GM21737 (cell line): Measurements from ENCODE around the gene NOTCH3.

Experiments used
- ATAC-seq: cut with Tn5 transposase; IDR thresholded peaks from one replicate; pipeline ENCODE4 v1.9.1; 2021; ENCODE audit warnings: mild to moderate bottlenecking, moderate library complexity; ENCODE audit not compliant: unreplicated experiment

The NOTCH3 gene

DNA sequence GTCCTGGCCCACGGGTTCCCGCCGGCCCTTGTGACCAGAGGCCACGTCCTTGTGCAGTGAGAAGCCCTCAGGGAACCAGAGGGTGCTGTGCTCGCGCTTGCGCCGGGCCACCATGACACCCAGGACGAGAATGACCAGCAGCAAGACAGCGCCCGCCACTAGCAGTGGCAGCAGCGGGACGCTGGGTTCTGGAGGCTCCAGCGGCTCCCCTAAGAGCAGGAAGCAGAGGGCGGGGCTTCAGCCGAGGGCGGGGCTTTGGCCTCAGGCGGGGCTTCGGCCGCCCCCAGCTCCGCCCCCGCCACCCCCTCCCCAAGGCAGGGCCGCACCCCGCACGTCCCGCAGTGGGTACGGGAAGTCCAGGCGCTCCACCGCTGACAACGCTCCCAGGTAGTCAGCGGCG is 30.4 kb downstream of the NOTCH3 start:
- ATAC-seq = no peak

DNA sequence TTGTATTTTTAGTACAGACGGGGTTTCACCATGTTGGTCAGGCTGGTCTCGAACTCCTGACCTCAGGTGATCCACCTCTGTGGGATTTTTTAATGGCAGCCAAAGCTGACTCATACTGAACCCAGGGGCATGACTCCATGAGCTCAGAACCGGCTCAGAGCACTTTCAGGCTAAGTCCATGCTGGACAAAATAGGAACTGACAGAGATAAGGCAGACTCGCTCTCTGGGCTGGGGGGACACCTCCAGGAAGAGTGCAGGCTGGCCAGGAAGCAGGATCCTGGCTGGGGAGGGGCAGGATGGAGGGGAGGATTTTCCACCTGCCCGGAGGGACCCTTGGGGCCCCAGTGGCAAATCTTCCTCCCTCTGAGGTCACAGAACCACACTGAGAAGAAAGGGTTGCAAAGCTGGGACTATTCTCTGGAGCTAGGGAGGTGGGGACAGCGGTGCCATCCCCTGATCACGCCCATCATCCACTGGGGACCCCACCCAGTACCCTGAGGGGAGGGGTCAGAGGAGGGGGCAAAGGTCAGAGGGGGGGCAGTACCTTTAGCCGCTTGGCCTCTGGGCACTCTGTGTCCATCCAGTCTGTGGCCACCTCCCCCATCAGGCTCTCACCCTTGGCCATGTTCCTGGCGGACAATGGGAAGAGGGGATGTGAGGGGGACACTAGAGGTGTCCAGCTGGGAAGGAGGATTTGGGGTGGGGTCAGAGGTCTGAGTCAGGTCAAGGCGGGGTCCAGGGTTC is 31.1 kb downstream of the NOTCH3 start:
- no peak for ATAC-seq

DNA sequence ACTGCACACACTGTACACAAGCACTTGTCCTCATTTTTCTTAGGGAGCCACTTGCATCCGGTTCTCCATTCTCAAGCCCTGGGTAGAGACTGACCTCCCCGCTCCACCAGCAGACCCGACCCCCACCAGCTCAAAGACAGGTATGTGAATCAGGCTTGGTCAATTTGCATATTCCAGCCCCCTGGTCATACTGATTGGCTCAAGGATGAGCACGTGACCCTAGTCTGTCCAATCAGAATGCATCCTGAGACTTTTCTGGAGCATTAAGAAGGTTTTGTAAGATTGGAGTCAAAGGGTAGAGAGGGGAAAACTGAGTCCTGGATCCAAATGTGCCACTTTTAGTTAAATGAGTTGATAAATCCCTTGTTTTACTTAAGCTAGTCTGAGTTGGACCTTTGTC is 34.1 kb downstream of the NOTCH3 start:
- ATAC-seq = no peak

DNA sequence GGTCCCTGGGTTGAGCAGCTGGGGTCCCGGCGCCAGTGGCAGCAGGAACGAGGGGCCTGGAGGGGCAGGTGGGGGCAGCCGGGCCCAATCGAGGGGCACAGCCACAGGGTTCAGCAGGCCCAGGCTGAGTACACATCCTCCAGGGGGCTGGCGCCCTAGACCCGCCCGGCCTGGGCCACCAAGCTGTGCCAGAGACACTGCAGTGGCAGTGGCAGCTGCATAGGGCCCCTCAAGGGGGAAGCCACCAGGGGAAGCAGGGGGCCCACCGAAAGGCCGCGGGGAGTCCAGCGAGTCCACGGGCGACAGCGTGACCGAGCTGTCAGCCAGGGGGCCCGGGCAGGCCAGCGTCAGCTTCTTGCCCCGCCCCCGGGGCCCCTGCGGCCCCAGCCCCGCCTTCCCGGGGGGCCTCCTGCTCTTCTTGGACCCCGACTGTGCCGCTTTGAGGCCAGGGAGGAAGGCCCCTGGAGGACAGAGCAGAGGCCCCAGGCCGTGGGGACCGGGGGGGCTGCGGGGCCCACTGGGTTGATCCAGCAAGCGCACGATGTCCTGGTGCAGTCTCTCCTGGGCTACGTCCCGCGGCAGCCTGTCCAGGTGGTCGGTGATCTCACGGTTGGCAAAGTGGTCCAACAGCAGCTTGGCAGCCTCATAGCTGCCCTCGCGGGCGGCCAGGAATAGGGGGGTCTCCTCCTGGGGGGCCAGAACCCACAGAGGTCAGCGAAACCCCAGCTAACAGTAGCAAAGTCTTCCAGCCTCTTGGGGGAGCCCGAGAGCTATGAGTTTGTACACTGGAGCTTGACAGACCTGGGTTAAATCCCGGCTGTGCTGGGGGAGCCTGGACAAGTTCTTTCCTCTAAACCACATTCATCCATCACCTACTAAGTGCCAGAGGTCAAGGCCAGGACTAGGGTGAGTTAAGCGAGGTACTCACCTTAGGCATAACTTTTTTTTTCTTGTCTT is 39.5 kb downstream of the NOTCH3 start:
- ATAC-seq = no peak

DNA sequence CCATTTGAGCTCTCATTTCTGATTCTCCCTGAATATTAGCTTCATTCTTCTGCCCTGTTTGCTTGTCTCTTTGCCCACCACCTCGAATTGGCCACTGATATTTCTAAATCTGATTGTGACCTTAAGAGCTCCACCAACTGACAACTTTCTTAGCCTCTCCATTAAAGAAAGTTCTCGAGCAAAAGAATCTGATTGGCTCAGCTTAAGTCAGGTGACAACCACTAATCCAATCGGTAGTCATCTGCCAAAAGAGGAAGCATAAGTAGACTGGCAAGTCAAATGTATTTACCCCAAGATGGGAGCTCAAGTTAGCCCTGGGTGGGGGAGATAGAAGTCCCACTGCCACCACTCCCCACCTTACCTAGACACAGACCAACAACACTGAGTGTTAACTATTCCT is 41.5 kb downstream of the NOTCH3 start:
- no peak for ATAC-seq

DNA sequence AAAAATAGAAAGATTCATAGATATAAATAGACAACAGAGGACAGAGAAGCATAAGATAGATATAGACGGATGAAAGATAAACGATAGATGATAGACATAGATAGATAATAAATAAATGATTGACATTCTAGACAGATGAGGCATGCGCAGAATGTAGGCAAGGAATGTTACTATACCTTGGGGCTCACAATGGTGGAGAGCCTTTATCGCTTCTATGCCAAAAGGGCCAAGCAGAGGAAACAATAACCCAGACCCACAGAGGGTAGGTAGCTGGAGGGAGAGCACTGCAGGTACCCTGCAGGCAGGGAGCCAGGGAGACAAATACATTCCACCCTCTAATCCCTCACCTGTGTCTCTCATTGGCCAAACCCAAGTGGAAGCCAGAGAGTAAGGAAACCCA is 44.4 kb downstream of the NOTCH3 start:
- ATAC-seq = no peak

DNA sequence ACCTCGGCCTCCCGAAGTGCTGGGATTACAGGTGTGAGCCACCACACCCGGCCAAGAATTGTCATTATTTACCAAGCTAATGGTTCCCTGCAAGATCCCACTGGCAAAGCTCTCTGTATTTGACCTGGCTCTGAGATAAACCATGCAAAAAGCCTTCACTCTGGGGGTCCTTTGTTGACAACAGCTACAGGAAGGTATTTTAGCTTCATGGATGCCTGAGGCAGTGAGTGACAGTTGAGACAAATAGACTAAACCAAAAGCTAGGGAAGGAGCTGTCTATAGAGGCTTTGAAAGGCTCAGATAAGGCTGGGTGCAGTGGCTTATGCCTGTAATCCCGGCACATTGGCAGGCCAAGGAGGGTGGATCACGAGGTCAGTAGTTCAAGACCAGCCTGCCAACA is 45.5 kb downstream of the NOTCH3 start:
- ATAC-seq = no peak

DNA sequence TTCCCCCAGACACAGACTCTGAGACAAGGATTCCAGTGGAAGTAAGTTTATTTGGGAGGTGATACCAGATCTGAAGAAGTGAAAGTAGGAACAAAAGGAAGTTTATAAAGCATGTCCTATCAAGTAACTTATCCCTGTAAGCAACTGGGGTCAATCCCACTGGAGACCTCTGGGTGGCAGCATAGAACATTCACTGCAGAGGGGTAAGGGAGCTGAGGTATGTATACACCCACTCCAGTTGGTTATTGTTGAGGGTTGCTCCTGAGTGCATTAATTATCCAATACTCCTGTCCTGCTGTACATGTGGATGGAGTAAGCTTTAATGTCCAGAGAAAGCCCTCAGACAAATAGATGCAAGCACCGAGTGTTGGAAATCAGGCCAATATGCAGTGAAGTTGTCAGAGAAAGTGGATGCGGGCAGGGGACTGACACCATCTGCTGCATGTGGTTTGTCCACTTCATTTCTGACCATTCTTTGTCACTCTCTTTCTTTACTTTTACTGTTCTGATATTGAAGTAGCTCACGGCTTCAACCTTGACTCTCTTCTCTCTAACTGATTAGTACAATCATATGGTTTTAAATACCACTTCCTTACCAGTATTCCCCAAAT is 46.7 kb downstream of the NOTCH3 start:
- ATAC-seq = no peak

DNA sequence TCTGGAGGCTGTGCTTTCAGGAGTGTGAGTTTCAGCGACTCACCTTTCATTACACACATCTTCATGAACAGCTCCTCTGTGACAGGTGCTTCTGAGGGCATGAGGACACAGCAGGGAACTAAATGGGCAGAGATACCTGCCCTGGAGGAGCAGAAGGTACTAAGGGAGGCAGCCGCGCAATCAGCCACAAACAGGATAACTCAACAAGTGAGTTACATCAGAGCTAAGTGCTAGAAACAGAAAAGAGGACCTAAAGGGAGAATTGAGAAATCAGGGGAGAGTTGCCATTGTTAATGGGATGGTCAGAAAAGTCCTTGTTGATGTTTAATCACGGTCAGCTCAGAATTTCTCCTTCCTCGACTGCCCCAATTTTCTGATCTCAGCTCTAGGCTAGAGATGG is 51.1 kb downstream of the NOTCH3 start:
- ATAC-seq = no peak

DNA sequence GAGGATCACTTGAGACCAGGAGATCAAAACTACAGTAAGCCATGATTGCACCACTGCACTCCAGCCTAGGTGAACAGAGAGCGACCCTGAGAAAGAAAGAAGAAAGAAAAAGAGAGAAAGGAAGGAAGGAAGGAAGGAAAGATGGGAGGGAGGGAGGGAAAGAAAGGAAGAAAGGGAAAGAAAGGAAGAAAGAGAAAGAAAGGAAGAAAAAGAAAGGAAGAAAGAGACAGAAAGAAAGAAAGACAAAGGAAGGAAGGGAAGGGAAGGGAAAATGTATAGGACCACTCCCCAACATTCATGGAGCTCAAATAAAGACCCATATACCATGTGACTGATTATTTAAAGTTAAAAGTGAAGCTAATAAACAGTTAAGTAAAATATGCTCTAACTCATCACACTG is 53.7 kb downstream of the NOTCH3 start:
- no peak for ATAC-seq

DNA sequence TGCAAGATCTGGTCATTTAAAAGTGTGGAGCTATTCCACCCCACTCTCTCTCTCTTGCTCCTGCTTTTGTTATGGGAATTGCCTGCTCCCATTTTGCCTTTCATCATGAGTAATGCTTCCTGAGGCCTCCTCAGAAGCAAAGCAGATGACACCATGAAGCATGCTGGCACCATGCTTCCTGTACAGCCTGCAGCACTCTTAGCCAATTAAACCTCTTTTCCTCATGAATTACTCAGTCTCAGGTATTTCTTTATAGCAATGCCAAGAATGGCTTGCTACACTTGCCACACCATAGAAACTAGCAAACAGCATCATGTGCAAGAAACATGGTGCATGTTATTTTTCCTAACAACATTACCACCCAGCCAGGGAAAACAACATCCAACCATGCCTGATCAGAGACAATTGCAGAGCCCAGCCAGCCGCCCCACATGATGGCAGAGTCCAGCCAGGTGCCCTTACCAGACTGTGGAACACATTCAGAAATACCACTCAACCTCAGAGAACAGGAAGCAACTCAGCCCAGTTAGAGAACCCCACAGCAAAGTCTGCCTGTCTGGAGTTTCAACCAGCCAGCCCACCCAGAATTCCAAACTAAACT is 56.6 kb downstream of the NOTCH3 start:
- no peak for ATAC-seq

DNA sequence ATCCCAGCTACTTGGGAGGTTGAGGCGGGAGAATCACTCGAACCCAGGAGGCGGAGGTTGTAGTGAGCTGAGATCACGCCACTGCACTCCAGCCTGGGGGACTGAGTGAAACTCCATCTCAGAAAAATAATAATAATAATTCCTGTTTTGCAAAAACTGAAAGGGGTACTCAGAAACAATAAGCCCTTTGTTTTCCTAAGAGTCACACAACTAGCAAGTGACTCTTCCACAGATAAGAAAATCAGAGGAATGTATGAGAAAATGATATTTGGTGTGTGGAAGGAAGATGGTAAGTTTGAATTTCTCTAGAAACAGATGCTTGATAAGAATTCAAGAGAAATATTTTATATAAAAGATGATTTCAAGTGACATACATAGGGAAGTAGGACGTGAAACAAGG is 58.5 kb downstream of the NOTCH3 start:
- no peak for ATAC-seq

DNA sequence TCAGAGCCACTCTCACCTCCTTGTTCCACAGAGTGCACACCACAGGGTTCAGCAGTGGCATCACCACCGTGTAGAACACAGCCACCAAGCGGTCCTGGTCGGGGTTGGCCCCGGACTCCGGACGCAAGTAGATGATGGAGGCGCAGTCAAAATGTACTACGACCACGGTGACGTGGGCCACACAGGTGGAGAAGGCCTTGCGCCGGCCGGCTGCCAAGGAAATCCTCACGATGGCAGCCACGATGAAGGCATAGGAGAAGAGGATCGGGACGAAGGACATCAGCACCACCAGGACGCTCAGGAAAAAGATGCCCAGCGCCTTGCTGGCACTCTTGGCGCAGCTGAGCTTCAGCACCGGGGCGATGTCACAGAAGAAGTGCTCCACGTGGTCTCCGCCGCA is 59.7 kb downstream of the NOTCH3 start:
- ATAC-seq = no peak

DNA sequence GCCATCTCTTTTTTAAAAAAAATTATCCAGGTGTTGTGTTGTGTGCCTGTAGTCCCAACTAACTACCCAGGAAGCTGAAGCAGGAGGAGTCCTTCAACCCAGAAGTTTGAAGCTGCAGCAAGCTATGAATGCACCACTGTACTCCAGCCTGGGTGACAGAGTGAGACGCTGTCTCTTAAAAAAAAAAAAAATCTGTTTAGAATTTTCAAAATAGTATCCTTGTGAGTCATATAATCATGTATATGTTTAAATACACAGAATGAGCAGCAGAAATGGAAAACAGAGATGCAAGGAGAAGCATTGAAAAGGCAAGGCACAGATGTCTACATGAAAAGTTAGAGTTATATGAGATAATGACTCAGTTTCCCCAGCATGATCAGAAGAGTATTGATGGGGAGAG is 62.4 kb downstream of the NOTCH3 start:
- ATAC-seq = no peak

DNA sequence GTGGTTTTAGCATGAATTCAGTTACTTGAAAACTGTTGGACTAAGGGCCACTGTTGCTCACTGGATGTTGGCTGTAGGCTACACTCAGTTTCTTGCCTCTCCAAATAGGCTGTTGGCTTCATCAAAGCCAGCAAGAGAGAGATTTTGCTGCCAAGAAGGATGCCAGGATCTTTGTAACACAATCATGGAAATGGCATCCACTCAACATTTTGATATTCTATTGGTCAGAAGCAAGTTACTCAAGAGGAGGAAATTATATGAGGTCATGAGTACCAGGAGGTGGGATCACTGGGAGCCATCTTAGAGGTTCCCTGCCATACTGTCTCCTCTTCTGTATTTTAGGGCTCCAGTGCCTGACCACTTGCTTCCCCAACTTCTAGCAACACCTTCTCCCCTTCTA is 63.0 kb downstream of the NOTCH3 start:
- no peak for ATAC-seq

DNA sequence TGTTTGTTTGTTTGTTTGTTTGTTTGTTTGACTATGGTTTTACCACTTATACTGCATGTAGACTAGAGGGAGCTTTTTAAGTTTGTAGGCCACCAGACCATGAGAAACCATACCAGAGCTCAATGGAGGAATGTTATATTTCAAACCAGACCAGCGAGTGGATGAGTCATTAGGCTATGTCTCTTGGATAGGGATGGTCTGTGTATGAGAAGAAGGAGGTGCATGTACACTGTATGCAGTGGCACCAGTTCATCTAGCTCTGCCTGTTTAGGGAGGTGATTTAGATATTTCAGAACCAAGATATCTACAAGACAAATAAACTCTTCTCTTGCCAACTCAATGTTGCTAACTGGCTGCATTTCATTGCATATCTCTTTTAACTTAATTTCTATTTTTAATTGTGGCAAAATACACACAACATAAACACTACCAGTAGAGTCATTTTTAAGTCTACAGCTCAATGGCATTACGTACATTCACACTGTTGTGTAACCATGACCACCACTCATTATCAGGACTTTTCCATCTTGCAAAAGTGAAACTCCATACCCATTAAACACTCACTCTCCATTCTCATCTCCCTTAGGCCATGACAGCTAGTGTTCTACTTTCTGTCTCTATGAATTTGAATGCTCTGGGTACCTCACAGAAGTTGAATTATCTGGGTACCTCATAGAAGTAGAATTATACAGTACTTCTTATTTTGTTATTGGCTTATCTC is 64.4 kb downstream of the NOTCH3 start:
- no peak for ATAC-seq

DNA sequence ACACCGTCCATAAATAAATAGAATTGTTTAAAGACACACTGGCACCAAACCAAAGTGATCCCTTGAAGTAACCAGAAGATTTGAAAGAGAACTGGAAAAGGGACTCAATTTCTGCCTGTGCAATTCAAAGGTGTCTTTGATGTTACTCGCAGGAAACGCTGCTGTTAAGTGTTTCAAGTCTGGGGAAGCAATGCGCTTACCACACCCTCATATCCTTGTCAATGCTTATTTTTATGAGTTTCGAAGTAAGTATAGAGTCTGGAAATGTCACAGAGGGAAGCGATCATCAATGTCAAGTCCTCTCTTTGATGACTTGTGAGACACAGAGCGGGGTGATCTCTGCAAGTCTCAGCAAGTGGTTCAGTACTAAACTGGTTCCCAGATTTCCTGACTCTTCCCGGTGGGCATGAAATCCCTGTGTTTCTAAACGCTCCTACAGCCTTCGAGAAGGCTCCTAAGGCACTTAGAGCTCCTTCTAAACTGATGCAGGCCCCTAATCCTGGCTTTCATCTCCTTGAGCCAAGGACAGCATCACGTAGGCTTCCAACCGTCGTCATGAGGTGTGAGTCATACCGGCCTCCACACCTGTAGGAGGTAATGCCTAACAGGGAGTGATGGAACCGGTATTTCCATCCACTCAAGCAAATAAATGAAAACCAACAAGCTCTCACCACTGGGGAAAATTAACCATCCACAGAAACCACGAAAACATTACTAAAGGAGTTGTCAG is 70.8 kb downstream of the NOTCH3 start:
- no peak for ATAC-seq

DNA sequence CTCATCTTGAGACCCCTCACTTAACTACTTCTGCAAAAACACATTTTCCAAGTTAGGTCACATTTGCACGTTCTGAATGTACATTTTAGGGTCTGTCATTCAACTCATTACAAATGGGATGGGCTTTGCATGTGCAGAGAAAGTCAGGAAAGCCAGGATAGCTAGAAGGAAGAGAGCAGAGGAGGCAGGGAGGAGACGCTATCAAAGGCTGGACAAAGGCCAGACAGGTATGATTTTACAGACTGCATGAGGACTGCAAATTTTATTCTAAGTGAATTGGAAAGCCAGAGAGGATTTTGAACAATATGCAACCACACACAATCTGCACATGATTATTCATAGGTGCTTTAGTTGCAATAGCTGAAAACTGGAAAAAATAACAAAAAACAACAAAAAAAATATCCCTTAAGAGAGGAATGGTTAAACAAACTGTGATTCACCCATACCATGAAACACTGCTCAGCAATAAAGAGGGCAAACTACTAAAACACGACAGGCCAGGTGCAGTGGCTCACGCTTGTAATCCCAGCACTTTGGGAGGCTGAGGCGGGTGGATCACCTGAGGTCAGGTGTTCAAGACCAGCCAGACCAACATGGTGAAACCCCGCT is 72.5 kb downstream of the NOTCH3 start:
- ATAC-seq = no peak

DNA sequence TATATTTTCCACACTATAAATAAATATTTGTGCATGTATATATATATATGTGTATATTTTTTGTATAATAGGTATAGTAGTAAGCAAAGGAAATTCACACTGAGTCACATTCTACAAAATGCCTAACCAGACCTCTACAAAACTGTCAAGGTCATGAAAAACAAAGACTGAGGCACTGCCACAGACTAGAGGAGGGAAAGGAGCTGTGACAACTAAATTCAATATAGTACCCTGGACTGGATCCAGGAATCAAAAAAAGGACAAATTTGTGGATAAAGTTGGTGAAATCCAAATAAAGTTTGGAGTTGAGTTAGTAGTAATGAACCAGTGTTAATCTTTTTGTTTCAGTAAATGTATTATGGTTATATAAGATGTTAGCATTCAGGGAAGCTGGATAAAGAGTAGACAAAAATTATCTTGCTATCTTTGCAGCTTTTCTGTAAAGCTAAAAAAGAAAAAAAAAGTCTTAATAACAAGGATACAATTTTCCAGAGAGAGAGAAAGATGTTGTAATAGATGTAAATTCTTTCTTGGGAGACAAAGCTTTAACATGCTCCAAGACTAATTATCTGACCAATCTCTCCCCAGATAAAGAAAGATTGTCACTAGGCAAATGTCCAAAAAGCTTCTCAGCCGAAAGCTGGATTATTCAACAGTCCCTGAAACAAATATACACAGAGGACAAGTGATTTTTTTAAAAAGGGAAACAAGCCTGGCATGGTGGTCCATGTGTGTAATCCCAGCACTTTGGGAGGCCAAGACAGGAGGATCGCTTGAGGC is 74.5 kb downstream of the NOTCH3 start:
- no peak for ATAC-seq
